Neural cell (in vitro differentiated cells): ENCODE data around the gene KCNK2. TPM values are rescaled to one million over a fixed set of nuclear protein-coding genes. Genes with fewer than 3 reads are reported as not detected.

ENCODE experiments used
- H2AFZ ChIP-seq: fragments of 200-600, 300-800 bp; sonication (generic), shearing (Covaris generic); 2 replicates; pipeline ENCODE4 v1.6.0; 2014; ENCODE audit warnings: low read depth, mild to moderate bottlenecking, antibody characterized with exemption, low read length, moderate library complexity
- H3F3A ChIP-seq: fragments of 200-600 bp; shearing (Covaris generic); 2 replicates; pipeline ENCODE4 v1.6.1; 2016; ENCODE audit warnings: mild to moderate bottlenecking, moderate library complexity, mixed read lengths, antibody characterized with exemption, low read length; ENCODE audit not compliant: insufficient read depth, poor library complexity, severe bottlenecking
- H3K27ac ChIP-seq: fragments of 200-600, 300-800 bp; sonication (generic), shearing (Covaris generic); 2 replicates; pipeline ENCODE4 v1.5.1; 2014; ENCODE audit warnings: mild to moderate bottlenecking, low read length, moderate library complexity
- H3K27me3 ChIP-seq: fragments of 300-800, 200-600 bp; sonication (generic), shearing (Covaris generic); 2 replicates; pipeline ENCODE4 v1.6.0; 2014; ENCODE audit warnings: mild to moderate bottlenecking, low read depth, low read length, moderate library complexity; ENCODE audit not compliant: insufficient read depth
- H3K36me3 ChIP-seq: fragments of 300-800, 200-600 bp; sonication (generic), shearing (Covaris generic); 2 replicates; pipeline ENCODE4 v1.5.1; 2014; ENCODE audit warnings: mild to moderate bottlenecking, antibody characterized with exemption, low read length, moderate library complexity; ENCODE audit not compliant: insufficient read depth
- H3K4me2 ChIP-seq: fragments of 300-800, 200-600 bp; sonication (generic), shearing (Covaris generic); 2 replicates; pipeline ENCODE4 v1.6.0; 2014; ENCODE audit warnings: mild to moderate bottlenecking, low read length
- H3K4me3 ChIP-seq: fragments of 300-800, 200-600 bp; sonication (generic), shearing (Covaris generic); 2 replicates; pipeline ENCODE4 v1.5.1; 2014; ENCODE audit warnings: mild to moderate bottlenecking, low read length, moderate library complexity
- H3K79me2 ChIP-seq: fragments of 200-600 bp; shearing (Covaris generic); replicated peaks from 2 replicates; pipeline ENCODE4 v1.6.0; 2014; ENCODE audit warnings: mild to moderate bottlenecking, low read length, moderate library complexity; ENCODE audit not compliant: insufficient read depth
- H3K9ac ChIP-seq: fragments of 300-800, 200-600 bp; sonication (generic), shearing (Covaris generic); 2 replicates; pipeline ENCODE4 v1.6.1; 2016; ENCODE audit warnings: mild to moderate bottlenecking, low read length, mixed read lengths
- H3K9me2 ChIP-seq: fragments of 200-600 bp; shearing (Covaris generic); 2 replicates; pipeline ENCODE4 v1.6.1; 2016; ENCODE audit warnings: mild to moderate bottlenecking, low read length, mixed read lengths; ENCODE audit not compliant: insufficient read depth
- H3K9me3 ChIP-seq: fragments of 200-600, 300-800 bp; sonication (generic), shearing (Covaris generic); 2 replicates; pipeline ENCODE4 v1.6.1; 2016; ENCODE audit warnings: mild to moderate bottlenecking, mixed run types, low read length, moderate library complexity, mixed read lengths
- H4K20me1 ChIP-seq: fragments of 200-600 bp; shearing (Covaris generic); 2 replicates; pipeline ENCODE4 v1.6.1; 2016; ENCODE audit warnings: mild to moderate bottlenecking, mixed run types; ENCODE audit not compliant: insufficient read depth
- CTCF ChIP-seq: fragments of 450-650 bp; IDR thresholded peaks from 2 replicates; pipeline ENCODE4 v1.5.1; 2014; ENCODE audit warnings: antibody characterized with exemption, mild to moderate bottlenecking, moderate library complexity; ENCODE audit not compliant: poor library complexity, severe bottlenecking
- EP300 ChIP-seq: fragments of 450-650 bp; conservative IDR thresholded peaks from 2 replicates; pipeline ENCODE4 v1.6.1; 2014; ENCODE audit warnings: antibody characterized with exemption, mild to moderate bottlenecking, moderate library complexity; ENCODE audit not compliant: poor library complexity, severe bottlenecking
- EZH2 ChIP-seq: fragments of 200-600, 300-800 bp; shearing (Covaris generic), sonication (generic); IDR thresholded peaks from 2 replicates; pipeline ENCODE4 v1.6.1; 2014; ENCODE audit warnings: antibody characterized with exemption, low read length, borderline replicate concordance, mild to moderate bottlenecking; ENCODE audit not compliant: insufficient read depth, poor library complexity, severe bottlenecking
- MXI1 ChIP-seq: fragments of 450-650 bp; conservative IDR thresholded peaks from 2 replicates; pipeline ENCODE4 v1.6.1; 2014; ENCODE audit warnings: antibody characterized with exemption, mild to moderate bottlenecking; ENCODE audit not compliant: poor library complexity, severe bottlenecking
- POLR2AphosphoS5 ChIP-seq: IDR thresholded peaks from 2 replicates; pipeline ENCODE4 v1.6.1; 2012
- RAD21 ChIP-seq: fragments of 450-650 bp; conservative IDR thresholded peaks from 2 replicates; pipeline ENCODE4 v1.6.1; 2014; ENCODE audit warnings: antibody characterized with exemption, mild to moderate bottlenecking, moderate library complexity
- REST ChIP-seq: IDR thresholded peaks from 2 replicates; pipeline ENCODE4 v1.6.1; 2012; ENCODE audit warnings: borderline replicate concordance
- SMC3 ChIP-seq: fragments of 450-650 bp; conservative IDR thresholded peaks from 2 replicates; pipeline ENCODE4 v1.6.1; 2014; ENCODE audit warnings: antibody characterized with exemption, mild to moderate bottlenecking, moderate library complexity; ENCODE audit not compliant: poor library complexity
- TAF1 ChIP-seq: IDR thresholded peaks from 2 replicates; pipeline ENCODE4 v1.6.1; 2012; ENCODE audit warnings: low read depth
- polyA plus RNA-seq: library from polyadenylated mRNA; depleted of rRNA; stranded (reverse); fragments of >200 nt; gene quantifications from 2 replicates; pipeline ENCODE4 v1.2.3, GENCODE V29; 2014

KCNK2 gene
- polyA plus RNA-seq, 1 donor from 2014 or later, result 6.8 TPM

- Histone ChIP-seq H3K36me3 (no peaks in the 10 kb centered on the region), H3K9me2 (no peaks in the 10 kb centered on the region), H3F3A (no peaks in the 10 kb centered on the region), H3K9me3 (no peaks in the 10 kb centered on the region), H2AFZ (no peak overlapping the region), H3K9ac (no peak overlapping the region), H3K4me2 (no peak overlapping the region), H3K4me3 (no peak overlapping the region), H3K27ac (no peak overlapping the region), H3K27me3 (no peaks in the 10 kb centered on the region), H3K79me2 (no peaks in the 10 kb centered on the region), H4K20me1 (no peaks in the 10 kb centered on the region)
- TF ChIP-seq SMC3 (no peak), POLR2AphosphoS5 (no peak), EZH2 (no peak), RAD21 (no peak), REST (no peak), CTCF (no peak), EP300 (no peak), TAF1 (no peak), MXI1 (no peak)
These were observed 27.1 kb upstream of the KCNK2 start for GRCh38 chr1:215055281-215055935.

- H3K9me3 ChIP-seq, result no peaks in the 10 kb centered on the region
- H3K79me2 ChIP-seq, result no peaks in the 10 kb centered on the region
- no peak overlapping the region for H3K4me3 ChIP-seq
- H3K36me3 ChIP-seq, result no peaks in the 10 kb centered on the region
- TF ChIP-seq RAD21 (no peak), EZH2 (no peak), POLR2AphosphoS5 (no peak), MXI1 (no peak), EP300 (no peak), TAF1 (no peak), CTCF (no peak)
- no peaks in the 10 kb centered on the region for H3K27me3 ChIP-seq
- no peaks in the 10 kb centered on the region for H4K20me1 ChIP-seq
- H3K9ac ChIP-seq, result no peak overlapping the region
- no peak overlapping the region for H3K4me2 ChIP-seq
- H2AFZ ChIP-seq, result no peak overlapping the region
- no peaks in the 10 kb centered on the region for H3K9me2 ChIP-seq
- no peak overlapping the region for H3K27ac ChIP-seq
- H3F3A ChIP-seq, result no peaks in the 10 kb centered on the region
These were observed 26.0 kb upstream of the KCNK2 start for GRCh38 chr1:215056584-215056983.
